ENCODE measurements around the gene STUB1.

Gene STUB1

DNA sequence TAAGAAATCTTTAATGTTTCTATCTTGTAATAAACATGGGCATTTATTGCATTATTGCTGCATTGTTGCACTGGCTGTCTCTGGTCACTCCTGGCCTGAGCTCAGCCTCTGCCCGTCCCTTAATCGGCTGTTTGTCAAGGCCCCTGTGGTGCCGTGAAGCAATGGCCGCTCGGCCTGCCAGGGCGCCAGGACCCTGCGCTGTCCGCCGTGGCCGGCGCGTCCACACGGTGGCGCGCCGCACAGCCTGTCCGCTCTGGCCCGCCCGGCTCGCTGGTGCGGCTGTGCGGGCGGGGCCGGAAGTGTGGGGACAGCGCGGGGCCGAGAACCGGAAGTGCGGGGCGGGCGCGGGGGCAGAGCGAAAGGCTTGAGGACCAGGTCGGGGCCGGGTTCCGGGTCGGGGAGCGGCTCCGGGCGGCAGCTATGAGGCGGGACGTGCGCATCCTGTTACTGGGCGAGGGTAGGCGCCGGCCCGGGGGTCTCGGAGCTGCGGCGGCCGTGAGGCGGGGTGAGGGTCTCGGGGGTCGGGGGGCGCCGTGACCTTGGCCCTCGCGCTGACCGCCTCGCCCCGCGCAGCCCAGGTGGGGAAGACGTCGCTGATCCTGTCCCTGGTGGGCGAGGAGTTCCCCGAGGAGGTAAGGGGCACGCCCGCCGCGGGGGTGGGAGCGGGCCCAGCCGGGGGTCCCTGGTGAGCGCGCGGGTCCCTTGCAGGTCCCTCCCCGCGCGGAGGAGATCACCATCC is 12.3 kb upstream of the STUB1 start, which contains the start of gene RHOT2:
TSS of gene RHOT2 (plus strand) at position 353 of the 739 bp plus-strand sequence. CDS start at position 421, 68 bp downstream.
- Mint-ChIP-seq H3K36me3 (ENCODE audit: low read depth) (no peaks in the 10 kb centered on the region), H3K4me3 (peak within 1 kb of the TSS; percentile 80), H3K4me1 (ENCODE audit: low read depth) (peaks cover 6% of the 10 kb centered on the region), H3K27me3 (ENCODE audit: low read depth) (no peaks in the 10 kb centered on the region), H3K9me3 (no peaks in the 10 kb centered on the region), H3K27ac (peak within 1 kb of the TSS; percentile 82)

DNA sequence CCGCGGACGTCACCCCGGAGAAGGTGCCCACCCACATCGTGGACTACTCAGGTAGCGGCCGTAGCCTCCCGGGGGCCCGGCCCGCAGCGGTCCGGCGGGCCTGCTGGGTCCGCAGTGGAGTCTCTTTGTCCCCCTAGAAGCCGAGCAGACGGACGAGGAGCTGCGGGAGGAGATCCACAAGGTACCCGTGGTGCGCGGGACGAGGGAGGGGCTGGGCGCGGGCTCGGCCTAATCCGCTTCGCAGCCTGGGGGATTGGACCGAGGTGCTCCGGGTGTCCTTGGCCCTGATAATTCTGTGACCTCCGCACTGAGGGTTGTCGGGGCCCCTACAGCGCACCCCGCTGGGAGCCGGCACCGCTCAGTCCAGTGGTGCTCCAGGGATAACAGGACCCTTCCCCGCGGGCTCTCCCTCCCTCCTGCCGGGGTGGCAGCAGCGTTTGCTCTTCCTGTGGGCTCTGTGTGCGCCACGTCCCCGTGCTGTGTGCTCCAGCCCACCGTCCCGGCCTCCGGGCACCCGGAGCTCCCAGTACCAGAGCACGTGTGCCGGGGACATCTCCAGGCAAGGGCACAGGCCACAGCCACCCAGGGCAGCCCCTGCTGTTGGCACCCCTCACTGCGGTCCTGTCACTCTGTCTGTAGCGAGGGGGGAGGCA is 11.6 kb upstream of the STUB1 start:
- no peaks in the 10 kb centered on the region for H3K36me3 Mint-ChIP-seq (ENCODE audit: low read depth)
- no peaks in the 10 kb centered on the region for H3K9me3 Mint-ChIP-seq
- peaks cover 6% of the 10 kb centered on the region for H3K4me1 Mint-ChIP-seq (ENCODE audit: low read depth)
- H3K27me3 Mint-ChIP-seq (ENCODE audit: low read depth) = no peaks in the 10 kb centered on the region
- H3K27ac Mint-ChIP-seq = peak overlapping the region; percentile 57
- peak overlapping the region; percentile 80 for H3K4me3 Mint-ChIP-seq

DNA sequence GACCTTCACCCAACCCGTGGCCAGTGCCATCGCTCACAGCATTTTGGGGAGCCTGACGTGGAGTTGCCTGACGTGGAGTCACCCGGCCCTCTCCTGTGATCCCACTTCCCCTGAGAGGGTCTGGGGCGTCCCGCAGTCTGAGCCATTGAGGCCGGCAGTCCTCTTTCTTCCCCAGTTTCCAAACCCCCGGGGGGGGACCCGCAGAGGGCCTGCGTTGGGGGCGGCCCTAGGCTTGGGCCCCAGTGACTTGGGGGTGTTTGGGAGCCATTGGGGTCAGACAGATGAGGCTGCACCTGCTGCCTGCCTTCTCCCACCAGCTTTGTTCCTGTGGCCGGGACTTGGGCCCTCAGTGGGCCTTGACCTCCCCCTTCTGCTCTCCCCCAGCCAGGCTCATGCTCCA is 10.5 kb upstream of the STUB1 start:
- no peaks in the 10 kb centered on the region for H3K9me3 Mint-ChIP-seq
- no peak overlapping the region for H3K27ac Mint-ChIP-seq
- H3K4me3 Mint-ChIP-seq = peak overlapping the region; percentile 51
- H3K36me3 Mint-ChIP-seq (ENCODE audit: low read depth) = no peaks in the 10 kb centered on the region
- peaks cover 6% of the 10 kb centered on the region for H3K4me1 Mint-ChIP-seq (ENCODE audit: low read depth)
- no peaks in the 10 kb centered on the region for H3K27me3 Mint-ChIP-seq (ENCODE audit: low read depth)

DNA sequence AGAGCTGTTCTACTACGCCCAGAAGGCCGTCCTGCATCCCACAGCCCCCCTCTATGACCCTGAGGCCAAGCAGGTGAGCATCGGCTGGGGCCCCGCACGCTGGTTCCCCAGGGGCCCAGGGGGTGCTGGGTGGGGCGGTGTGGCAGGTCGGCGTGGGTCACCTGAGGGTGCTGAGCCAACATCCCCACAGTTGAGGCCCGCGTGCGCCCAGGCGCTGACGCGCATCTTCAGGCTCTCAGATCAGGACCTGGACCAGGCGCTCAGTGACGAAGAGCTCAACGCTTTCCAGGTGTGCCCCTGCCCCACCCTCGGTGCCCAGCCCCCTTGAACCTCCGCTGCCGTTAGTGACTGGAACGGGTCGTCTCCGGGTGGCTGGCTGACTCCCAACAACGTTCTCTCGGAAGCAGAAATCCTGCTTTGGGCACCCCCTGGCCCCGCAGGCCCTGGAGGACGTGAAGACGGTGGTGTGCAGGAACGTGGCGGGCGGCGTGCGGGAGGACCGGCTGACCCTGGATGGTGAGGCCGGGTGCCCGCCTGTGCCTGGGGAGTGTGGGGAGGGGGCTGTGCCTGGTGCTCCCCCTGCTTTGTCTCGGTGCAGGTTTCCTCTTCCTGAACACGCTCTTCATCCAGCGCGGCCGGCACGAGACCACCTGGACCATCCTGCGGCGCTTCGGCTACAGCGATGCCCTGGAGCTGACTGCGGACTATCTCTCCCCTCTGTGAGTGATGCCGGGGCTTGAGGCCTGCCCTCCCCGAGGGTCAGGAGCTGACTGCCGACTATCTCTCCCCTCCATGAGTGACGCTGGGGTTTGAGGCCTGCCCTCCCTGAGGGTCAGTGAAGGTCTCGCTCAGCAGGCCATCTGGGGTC is 9.5 kb upstream of the STUB1 start:
- Mint-ChIP-seq H3K9me3 (no peaks in the 10 kb centered on the region), H3K4me3 (no peak overlapping the region), H3K36me3 (ENCODE audit: low read depth) (no peaks in the 10 kb centered on the region), H3K27ac (no peak overlapping the region), H3K27me3 (ENCODE audit: low read depth) (no peaks in the 10 kb centered on the region), H3K4me1 (ENCODE audit: low read depth) (peaks cover 6% of the 10 kb centered on the region)

DNA sequence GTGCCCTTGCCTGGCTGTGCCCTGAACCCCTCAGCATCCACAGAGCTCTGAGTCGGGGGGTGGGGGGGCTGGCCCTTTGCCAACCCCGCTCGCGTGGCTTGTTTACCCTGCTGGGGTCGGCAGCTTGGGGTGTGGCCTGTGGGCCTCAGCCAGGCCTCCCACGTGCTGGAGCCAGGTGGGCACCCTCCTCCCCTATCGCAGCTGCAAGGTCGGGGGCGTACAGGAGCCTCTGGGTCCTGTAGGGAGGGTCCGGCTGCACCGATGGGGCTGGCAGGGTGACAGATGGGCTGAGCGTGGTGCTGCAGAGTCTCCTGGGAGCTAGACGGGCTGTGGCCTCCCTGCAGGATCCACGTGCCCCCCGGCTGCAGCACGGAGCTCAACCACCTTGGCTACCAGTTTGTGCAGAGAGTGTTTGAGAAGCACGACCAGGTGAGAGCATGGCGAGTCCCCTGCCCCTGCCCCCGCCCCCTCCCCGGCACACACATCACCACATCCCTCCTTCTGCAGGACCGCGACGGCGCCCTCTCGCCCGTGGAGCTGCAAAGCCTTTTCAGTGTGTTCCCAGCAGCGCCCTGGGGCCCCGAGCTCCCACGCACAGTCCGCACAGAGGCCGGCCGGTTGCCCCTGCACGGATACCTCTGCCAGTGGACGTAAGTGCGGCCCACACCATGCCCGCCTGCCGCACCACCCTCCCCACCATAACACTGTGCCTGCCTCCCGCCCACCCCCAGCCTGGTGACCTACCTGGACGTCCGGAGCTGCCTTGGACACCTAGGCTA is 8.7 kb upstream of the STUB1 start:
- Mint-ChIP-seq H3K27ac (no peak overlapping the region), H3K36me3 (ENCODE audit: low read depth) (no peaks in the 10 kb centered on the region), H3K9me3 (no peaks in the 10 kb centered on the region), H3K27me3 (ENCODE audit: low read depth) (no peaks in the 10 kb centered on the region), H3K4me1 (ENCODE audit: low read depth) (peaks cover 6% of the 10 kb centered on the region), H3K4me3 (no peak overlapping the region)

DNA sequence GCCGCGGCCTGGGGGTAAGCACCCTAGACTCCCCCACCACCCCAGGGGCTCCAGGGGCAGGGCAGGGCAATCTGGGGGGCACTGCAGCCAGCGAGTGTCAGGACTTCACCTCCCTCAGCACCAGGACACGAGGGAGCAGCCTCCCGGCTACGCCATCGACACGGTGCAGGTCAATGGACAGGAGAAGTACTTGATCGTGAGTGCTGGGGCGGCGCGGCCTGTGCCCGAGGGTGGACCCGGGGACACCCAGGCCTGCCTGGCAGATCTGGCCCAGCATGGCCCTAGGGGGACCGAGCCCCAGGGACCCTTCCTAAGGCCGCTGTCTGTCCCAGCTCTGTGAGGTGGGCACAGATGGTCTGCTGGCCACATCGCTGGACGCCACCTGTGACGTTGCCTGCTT is 7.8 kb upstream of the STUB1 start:
- H3K4me3 Mint-ChIP-seq = no peak overlapping the region
- H3K4me1 Mint-ChIP-seq (ENCODE audit: low read depth) = peaks cover 6% of the 10 kb centered on the region
- H3K27me3 Mint-ChIP-seq (ENCODE audit: low read depth) = no peaks in the 10 kb centered on the region
- H3K36me3 Mint-ChIP-seq (ENCODE audit: low read depth) = no peaks in the 10 kb centered on the region
- no peak overlapping the region for H3K27ac Mint-ChIP-seq
- H3K9me3 Mint-ChIP-seq = no peaks in the 10 kb centered on the region

DNA sequence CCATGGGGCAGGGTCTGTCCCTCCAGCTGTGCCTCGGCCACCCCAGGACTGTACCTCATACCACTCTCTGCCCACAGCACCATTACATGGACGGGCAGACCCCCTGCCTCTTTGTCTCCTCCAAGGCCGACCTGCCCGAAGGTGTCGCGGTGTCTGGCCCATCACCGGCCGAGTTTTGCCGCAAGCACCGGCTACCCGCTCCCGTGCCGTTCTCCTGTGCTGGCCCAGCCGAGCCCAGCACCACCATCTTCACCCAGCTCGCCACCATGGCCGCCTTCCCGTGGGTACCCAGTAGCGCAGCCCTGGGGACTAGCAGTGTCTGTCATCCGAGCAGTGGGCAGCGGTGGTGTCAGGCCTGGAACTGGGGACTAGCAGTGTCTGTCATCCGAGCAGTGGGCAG is 7.4 kb upstream of the STUB1 start:
- Mint-ChIP-seq H3K27ac (no peak overlapping the region), H3K27me3 (ENCODE audit: low read depth) (no peaks in the 10 kb centered on the region), H3K4me3 (no peak overlapping the region), H3K9me3 (no peaks in the 10 kb centered on the region), H3K36me3 (ENCODE audit: low read depth) (no peaks in the 10 kb centered on the region), H3K4me1 (ENCODE audit: low read depth) (peaks cover 4% of the 10 kb centered on the region)

DNA sequence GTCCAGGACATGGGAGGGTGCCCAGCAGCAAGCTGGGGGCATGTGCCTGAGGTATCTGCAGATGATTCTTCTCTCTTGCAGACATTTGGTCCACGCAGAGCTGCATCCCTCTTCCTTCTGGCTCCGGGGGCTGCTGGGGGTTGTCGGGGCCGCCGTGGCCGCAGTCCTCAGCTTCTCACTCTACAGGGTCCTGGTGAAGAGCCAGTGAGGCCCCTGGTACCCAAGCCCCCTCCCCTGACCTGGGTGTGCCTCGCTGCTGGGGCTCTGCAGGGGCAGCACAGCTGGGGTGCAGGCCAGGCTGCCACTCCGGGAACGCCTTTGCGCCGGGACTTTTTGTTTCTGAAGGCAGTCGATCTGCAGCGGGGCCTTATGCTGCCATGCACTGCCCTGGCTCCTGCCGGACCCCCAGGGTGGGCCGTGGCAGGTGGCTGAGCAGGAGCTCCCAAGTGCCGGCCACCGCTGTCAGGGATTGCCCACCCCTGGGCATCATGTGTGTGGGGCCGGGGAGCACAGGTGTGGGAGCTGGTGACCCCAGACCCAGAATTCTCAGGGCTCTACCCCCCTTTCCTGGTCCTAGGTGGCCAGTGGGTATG is 6.7 kb upstream of the STUB1 start:
- no peaks in the 10 kb centered on the region for H3K27me3 Mint-ChIP-seq (ENCODE audit: low read depth)
- H3K4me3 Mint-ChIP-seq = no peak overlapping the region
- H3K27ac Mint-ChIP-seq = no peak overlapping the region
- no peaks in the 10 kb centered on the region for H3K9me3 Mint-ChIP-seq
- H3K36me3 Mint-ChIP-seq (ENCODE audit: low read depth) = no peaks in the 10 kb centered on the region
- H3K4me1 Mint-ChIP-seq (ENCODE audit: low read depth) = peaks cover 4% of the 10 kb centered on the region

DNA sequence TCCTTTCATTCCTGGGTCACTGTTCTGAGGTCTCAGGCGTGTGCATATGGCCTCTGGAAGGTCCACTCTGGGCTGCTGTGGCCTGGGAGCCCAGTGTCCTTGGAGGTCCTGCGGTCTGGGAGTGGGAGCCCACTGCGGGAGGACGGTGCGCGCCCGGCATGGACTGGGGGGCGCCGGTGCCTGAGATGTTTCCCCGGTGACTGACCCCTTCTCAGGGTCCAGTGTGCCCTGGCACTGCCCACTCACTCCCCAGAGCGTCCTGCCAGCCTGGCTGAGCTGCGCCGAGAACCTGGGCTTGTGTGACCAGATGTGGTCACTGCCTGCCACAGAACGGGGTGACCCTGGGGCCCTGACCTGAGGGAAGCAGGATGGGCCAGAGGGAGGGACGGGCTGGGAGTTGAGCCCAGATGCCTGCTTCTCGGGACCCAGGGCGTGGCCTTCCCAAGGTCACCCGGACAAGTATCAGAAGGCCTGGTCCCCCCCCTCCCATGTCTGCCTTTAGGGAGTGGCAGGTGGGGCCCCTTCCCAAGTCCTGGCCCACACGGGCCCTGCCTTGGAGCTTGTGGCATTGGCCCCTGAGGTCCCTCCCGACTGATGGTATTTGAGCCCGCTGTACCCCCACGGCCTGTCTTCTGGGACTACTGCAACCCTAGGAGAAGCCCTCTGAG is 5.9 kb upstream of the STUB1 start:
- Mint-ChIP-seq H3K27me3 (ENCODE audit: low read depth) (no peaks in the 10 kb centered on the region), H3K4me3 (no peak overlapping the region), H3K9me3 (no peaks in the 10 kb centered on the region), H3K4me1 (ENCODE audit: low read depth) (peaks cover 2% of the 10 kb centered on the region), H3K36me3 (ENCODE audit: low read depth) (no peaks in the 10 kb centered on the region), H3K27ac (no peak overlapping the region)

DNA sequence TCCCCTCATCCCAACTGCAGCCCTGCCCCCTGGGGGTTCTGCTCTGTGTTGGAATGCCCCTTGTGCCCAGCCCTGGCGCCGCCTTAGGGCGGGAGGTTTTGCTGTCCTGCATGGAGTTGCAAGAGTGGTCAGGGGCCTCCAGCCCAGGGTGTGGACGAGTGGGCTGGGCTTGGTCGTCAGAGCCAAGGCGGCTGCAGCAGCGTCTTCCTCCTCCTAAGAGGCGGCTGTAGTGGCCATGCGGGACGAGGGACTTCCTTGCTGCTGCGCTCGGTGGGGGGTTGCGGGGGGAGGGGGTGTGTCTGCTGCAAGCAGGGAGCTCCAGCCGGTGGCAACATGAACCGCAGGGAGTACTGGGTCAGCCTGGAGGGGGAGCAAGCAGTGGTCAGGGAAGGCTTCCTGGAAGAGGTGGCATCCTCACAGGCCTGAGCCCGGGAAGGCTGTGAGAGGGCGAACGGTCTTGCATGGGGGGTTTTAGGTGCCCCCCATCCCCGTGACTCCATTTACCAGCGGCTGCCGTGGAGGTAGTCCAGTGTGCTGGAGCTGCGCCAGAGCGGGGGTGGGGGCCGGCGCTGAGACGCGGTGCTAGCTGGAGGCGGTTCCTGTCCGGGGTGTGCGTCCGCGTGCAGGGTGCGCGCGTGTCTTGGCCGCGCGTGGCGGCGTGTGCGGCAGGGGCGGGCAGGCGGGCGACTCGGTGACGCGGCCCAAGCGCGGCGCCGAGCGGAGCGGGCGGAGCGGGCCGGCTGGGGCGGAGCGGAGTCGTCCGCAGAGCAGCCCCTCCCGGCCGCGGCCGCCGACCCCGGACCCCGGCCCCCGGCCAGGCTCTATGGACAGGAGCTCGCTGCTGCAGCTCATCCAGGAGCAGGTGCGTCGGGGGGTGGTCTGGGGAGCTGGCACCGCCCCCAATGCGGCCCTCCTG is 5.0 kb upstream of the STUB1 start, which contains the start of gene RHBDL1:
TSS of gene RHBDL1 (plus strand) at position 704 of the 916 bp plus-strand sequence. CDS start at position 824, 120 bp downstream.
- H3K36me3 Mint-ChIP-seq (ENCODE audit: low read depth) = no peaks in the 10 kb centered on the region
- H3K4me1 Mint-ChIP-seq (ENCODE audit: low read depth) = peaks cover 3% of the 10 kb centered on the region
- no peak within 1 kb of the TSS for H3K4me3 Mint-ChIP-seq
- H3K27me3 Mint-ChIP-seq (ENCODE audit: low read depth) = no peaks in the 10 kb centered on the region
- no peak within 1 kb of the TSS for H3K27ac Mint-ChIP-seq
- no peaks in the 10 kb centered on the region for H3K9me3 Mint-ChIP-seq

DNA sequence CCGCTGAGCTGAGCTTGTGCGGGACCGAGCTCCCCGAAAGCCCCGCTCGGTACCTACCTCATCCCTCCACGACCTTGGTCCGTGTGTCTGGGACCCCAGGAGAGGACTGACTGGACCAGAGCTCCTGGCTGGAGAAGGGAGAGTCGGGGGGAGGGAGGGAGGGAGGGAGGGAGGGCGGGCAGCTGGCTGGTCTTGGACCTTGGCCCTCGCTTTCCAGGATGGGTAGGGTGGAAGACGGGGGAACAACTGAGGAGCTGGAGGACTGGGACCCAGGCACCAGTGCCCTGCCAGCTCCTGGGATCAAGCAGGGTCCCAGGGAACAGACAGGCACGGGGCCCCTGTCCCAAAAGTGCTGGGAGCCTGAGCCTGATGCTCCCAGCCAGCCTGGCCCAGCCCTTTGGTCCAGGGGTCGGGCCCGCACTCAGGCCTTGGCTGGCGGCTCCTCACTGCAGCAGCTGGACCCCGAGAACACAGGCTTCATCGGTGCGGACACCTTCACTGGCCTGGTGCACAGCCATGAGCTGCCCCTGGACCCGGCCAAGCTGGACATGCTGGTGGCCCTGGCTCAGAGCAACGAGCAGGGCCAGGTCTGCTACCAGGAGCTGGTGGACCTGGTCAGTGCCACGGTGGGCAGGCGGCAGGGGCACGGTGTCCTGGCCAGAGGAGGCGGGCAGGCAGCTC is 4.2 kb upstream of the STUB1 start:
- Mint-ChIP-seq H3K4me3 (no peak overlapping the region), H3K27ac (no peak overlapping the region), H3K36me3 (ENCODE audit: low read depth) (no peaks in the 10 kb centered on the region), H3K27me3 (ENCODE audit: low read depth) (no peaks in the 10 kb centered on the region), H3K4me1 (ENCODE audit: low read depth) (peaks cover 4% of the 10 kb centered on the region), H3K9me3 (no peaks in the 10 kb centered on the region)

DNA sequence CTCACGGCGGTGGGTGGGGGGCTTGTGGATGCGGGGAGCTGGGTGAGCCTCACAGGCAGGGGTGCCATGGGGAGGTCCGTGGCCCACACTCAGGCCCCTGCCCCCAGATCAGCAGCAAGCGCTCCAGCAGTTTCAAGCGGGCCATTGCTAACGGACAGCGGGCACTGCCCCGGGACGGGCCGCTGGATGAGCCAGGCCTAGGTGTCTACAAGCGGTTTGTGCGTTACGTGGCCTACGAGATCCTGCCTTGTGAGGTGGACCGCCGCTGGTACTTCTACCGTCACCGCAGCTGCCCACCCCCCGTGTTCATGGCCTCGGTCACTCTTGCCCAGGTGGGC is 3.7 kb upstream of the STUB1 start:
- no peaks in the 10 kb centered on the region for H3K27me3 Mint-ChIP-seq (ENCODE audit: low read depth)
- peaks cover 6% of the 10 kb centered on the region for H3K4me1 Mint-ChIP-seq (ENCODE audit: low read depth)
- no peaks in the 10 kb centered on the region for H3K36me3 Mint-ChIP-seq (ENCODE audit: low read depth)
- no peaks in the 10 kb centered on the region for H3K9me3 Mint-ChIP-seq
- H3K4me3 Mint-ChIP-seq = no peak overlapping the region
- H3K27ac Mint-ChIP-seq = no peak overlapping the region

All from T-helper 1 cell treated with Interleukin-12 subunit alpha and Interleukin-12 subunit beta and Interleukin-4 antibody, amounts not matched to agents 30 μg/mL and 1 μg/mL, for 36 hours (primary cell).